ENCODE measurements around the gene ATP12A. TPM values are rescaled to one million over a fixed set of nuclear protein-coding genes. Genes with fewer than 3 reads are reported as not detected.

ATP12A gene
- total RNA-seq, 4 donors from 2014 or later: not detected

GRCh38 chr13:24662195-24663088, 17.8 kb upstream of the ATP12A start:
- no peaks in the 10 kb centered on the region for H3K27me3 ChIP-seq
- H3K4me1 ChIP-seq: no peaks in the 10 kb centered on the region
- 60% methylated on average over 1 of the region's 2 CpGs for WGBS
- TF ChIP-seq EP300 (IDR thresholded peaks at IDR 0.05): no peak
- TF ChIP-seq CTCF (IDR thresholded peaks at IDR 0.05): no peak
- no peak for TF ChIP-seq POLR2A (IDR thresholded peaks at IDR 0.05; ENCODE audit: low read depth)
- no peak for TF ChIP-seq POLR2AphosphoS5 (IDR thresholded peaks at IDR 0.05)
- intact Hi-C loops (cut with DNase I): no loop called here
- no peak for DNase-seq (ENCODE audit: extremely low spot score)
- H3K9me3 ChIP-seq: no peaks in the 10 kb centered on the region
- H3K27ac ChIP-seq (replicated peaks in 1 of 4): no peak overlapping the region
- H3K4me3 ChIP-seq: no peak overlapping the region
- H3K36me3 ChIP-seq: no peaks in the 10 kb centered on the region

GRCh38 chr13:24663089-24663395, 17.2 kb upstream of the ATP12A start:
- intact Hi-C loops (cut with DNase I): no loop called here
- TF ChIP-seq CTCF (IDR thresholded peaks at IDR 0.05) (no peak), EP300 (IDR thresholded peaks at IDR 0.05) (no peak), POLR2A (IDR thresholded peaks at IDR 0.05; ENCODE audit: low read depth) (no peak), POLR2AphosphoS5 (IDR thresholded peaks at IDR 0.05) (no peak)
- Histone ChIP-seq H3K27ac (replicated peaks in 1 of 4) (no peak overlapping the region), H3K4me1 (no peaks in the 10 kb centered on the region), H3K36me3 (no peaks in the 10 kb centered on the region), H3K4me3 (no peak overlapping the region), H3K9me3 (no peaks in the 10 kb centered on the region), H3K27me3 (no peaks in the 10 kb centered on the region)
- 91% methylated on average over 3 of the region's 4 CpGs for WGBS
- no peak for DNase-seq (ENCODE audit: extremely low spot score)

- WGBS: 80% methylated on average over 1 of the region's 1 CpG
These were observed 16.6 kb upstream of the ATP12A start for GRCh38 chr13:24663586-24663985.

GRCh38 chr13:24664726-24665409, 15.3 kb upstream of the ATP12A start:
- H3K27me3 ChIP-seq: no peaks in the 10 kb centered on the region
- 92% methylated on average over 5 of the region's 5 CpGs for WGBS
- H3K36me3 ChIP-seq: no peaks in the 10 kb centered on the region
- no peaks in the 10 kb centered on the region for H3K4me1 ChIP-seq
- H3K9me3 ChIP-seq: no peaks in the 10 kb centered on the region
- intact Hi-C loops (cut with DNase I): no loop called here
- TF ChIP-seq POLR2AphosphoS5 (IDR thresholded peaks at IDR 0.05) (no peak), CTCF (IDR thresholded peaks at IDR 0.05) (no peak), POLR2A (IDR thresholded peaks at IDR 0.05; ENCODE audit: low read depth) (no peak), EP300 (IDR thresholded peaks at IDR 0.05) (no peak)
- no peak overlapping the region for H3K4me3 ChIP-seq
- DNase-seq (ENCODE audit: extremely low spot score): no peak
- H3K27ac ChIP-seq (replicated peaks in 1 of 4): no peak overlapping the region

More at GRCh38 chr13:24663586-24663985, 16.6 kb upstream of the ATP12A start:
- no peaks in the 10 kb centered on the region for H3K9me3 ChIP-seq
- H3K4me3 ChIP-seq: no peak overlapping the region
- H3K36me3 ChIP-seq: no peaks in the 10 kb centered on the region
- DNase-seq (ENCODE audit: extremely low spot score): no peak
- no peak for TF ChIP-seq POLR2A (IDR thresholded peaks at IDR 0.05; ENCODE audit: low read depth)
- no peak for TF ChIP-seq POLR2AphosphoS5 (IDR thresholded peaks at IDR 0.05)
- TF ChIP-seq CTCF (IDR thresholded peaks at IDR 0.05): no peak
- no peak for TF ChIP-seq EP300 (IDR thresholded peaks at IDR 0.05)
- no peaks in the 10 kb centered on the region for H3K4me1 ChIP-seq
- no peak overlapping the region for H3K27ac ChIP-seq (replicated peaks in 1 of 4)
- intact Hi-C loops (cut with DNase I): no loop called here
- no peaks in the 10 kb centered on the region for H3K27me3 ChIP-seq
